Measurements from ENCODE around the gene DIP2B.

The DIP2B gene

GRCh38 chr12:50606675-50607375 lies 102.0 kb downstream of the DIP2B start:
- Histone ChIP-seq H3K4me1 (ENCODE audit: control insufficient read depth, low read depth, low read length) (no peaks in the 10 kb centered on the region), H3K4me3 (ENCODE audit: low read length) (no peak overlapping the region), H3K9ac (ENCODE audit: low read length) (no peak overlapping the region), H3K27ac (ENCODE audit: low read length) (no peak overlapping the region), H3K36me3 (ENCODE audit: control insufficient read depth, low read depth, low read length) (no peaks in the 10 kb centered on the region), H3K27me3 (ENCODE audit: control insufficient read depth, insufficient read depth, low read length) (no peaks in the 10 kb centered on the region), H3K9me3 (ENCODE audit: control insufficient read depth, low read depth, low read length) (no peaks in the 10 kb centered on the region)

DNA sequence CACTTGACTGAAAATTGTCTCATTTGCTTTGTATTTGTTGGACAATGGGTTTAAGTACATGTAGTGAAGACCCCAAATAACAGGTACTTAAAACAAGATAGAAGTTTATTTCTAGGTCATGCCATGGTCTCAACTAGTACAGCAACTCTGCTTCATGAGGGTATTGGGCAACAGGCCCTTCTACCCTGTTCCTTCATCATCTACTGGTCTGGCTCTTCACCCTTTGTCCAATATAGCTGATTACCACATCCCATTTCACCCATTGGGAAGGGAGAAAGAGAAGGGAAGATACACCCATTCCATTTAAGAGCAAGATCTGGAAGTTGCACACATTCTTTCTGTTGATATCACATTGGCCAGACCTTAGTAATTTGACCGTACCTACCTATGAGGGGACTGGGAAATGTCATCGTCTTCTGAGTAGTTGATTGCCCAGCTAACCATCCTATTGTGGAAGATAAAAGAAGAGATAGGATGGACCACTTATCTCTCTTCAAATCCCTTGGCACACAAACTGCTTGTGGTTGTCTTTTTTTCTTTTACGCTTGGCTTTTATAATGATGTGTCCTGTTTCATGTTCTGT lies 104.6 kb downstream of the DIP2B start:
- no peak overlapping the region for H3K27ac ChIP-seq (ENCODE audit: low read length)
- no peaks in the 10 kb centered on the region for H3K27me3 ChIP-seq (ENCODE audit: control insufficient read depth, insufficient read depth, low read length)
- H3K4me3 ChIP-seq (ENCODE audit: low read length), result no peak overlapping the region
- H3K36me3 ChIP-seq (ENCODE audit: control insufficient read depth, low read depth, low read length), result no peaks in the 10 kb centered on the region
- H3K9ac ChIP-seq (ENCODE audit: low read length), result no peak overlapping the region
- peaks cover 18% of the 10 kb centered on the region for H3K4me1 ChIP-seq (ENCODE audit: control insufficient read depth, low read depth, low read length)
- no peaks in the 10 kb centered on the region for H3K9me3 ChIP-seq (ENCODE audit: control insufficient read depth, low read depth, low read length)

DNA sequence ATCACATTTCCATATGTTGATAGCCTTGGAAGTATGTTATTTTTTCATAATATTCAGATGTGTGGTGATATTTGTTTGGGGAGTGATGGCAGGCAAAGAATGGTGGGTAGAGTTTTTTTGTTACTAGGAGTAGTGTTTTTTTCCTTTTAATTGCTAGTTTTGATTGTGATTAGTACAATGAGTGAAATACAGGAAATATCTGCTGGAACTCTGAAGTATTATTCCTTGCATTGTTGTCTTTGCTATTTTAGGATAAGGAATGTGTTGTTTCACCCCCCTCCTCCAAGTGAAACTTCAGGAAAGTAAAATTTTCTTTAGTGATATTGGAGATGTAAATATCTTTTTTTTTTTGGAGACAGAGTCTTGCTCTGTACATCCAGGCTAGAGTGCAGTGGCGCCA lies 105.4 kb downstream of the DIP2B start:
- Histone ChIP-seq H3K4me1 (ENCODE audit: control insufficient read depth, low read depth, low read length) (peaks cover 26% of the 10 kb centered on the region), H3K27ac (ENCODE audit: low read length) (no peak overlapping the region), H3K27me3 (ENCODE audit: control insufficient read depth, insufficient read depth, low read length) (no peaks in the 10 kb centered on the region), H3K9ac (ENCODE audit: low read length) (no peak overlapping the region), H3K4me3 (ENCODE audit: low read length) (no peak overlapping the region), H3K9me3 (ENCODE audit: control insufficient read depth, low read depth, low read length) (no peaks in the 10 kb centered on the region), H3K36me3 (ENCODE audit: control insufficient read depth, low read depth, low read length) (no peaks in the 10 kb centered on the region)

GRCh38 chr12:50611021-50611744 lies 106.4 kb downstream of the DIP2B start:
- Histone ChIP-seq H3K9ac (ENCODE audit: low read length) (no peak overlapping the region), H3K27me3 (ENCODE audit: control insufficient read depth, insufficient read depth, low read length) (no peaks in the 10 kb centered on the region), H3K27ac (ENCODE audit: low read length) (no peak overlapping the region), H3K4me1 (ENCODE audit: control insufficient read depth, low read depth, low read length) (peaks cover 35% of the 10 kb centered on the region), H3K36me3 (ENCODE audit: control insufficient read depth, low read depth, low read length) (no peaks in the 10 kb centered on the region), H3K9me3 (ENCODE audit: control insufficient read depth, low read depth, low read length) (no peaks in the 10 kb centered on the region), H3K4me3 (ENCODE audit: low read length) (no peak overlapping the region)

- Histone ChIP-seq H3K4me1 (ENCODE audit: control insufficient read depth, low read depth, low read length) (peaks cover 35% of the 10 kb centered on the region), H3K36me3 (ENCODE audit: control insufficient read depth, low read depth, low read length) (no peaks in the 10 kb centered on the region), H3K27me3 (ENCODE audit: control insufficient read depth, insufficient read depth, low read length) (no peaks in the 10 kb centered on the region), H3K27ac (ENCODE audit: low read length) (no peak overlapping the region), H3K9me3 (ENCODE audit: control insufficient read depth, low read depth, low read length) (no peaks in the 10 kb centered on the region), H3K9ac (ENCODE audit: low read length) (no peak overlapping the region), H3K4me3 (ENCODE audit: low read length) (no peak overlapping the region)
Observed at GRCh38 chr12:50612882-50613281, 108.1 kb downstream of the DIP2B start.

- Histone ChIP-seq H3K9ac (ENCODE audit: low read length) (no peak overlapping the region), H3K27me3 (ENCODE audit: control insufficient read depth, insufficient read depth, low read length) (no peaks in the 10 kb centered on the region), H3K9me3 (ENCODE audit: control insufficient read depth, low read depth, low read length) (no peaks in the 10 kb centered on the region), H3K36me3 (ENCODE audit: control insufficient read depth, low read depth, low read length) (no peaks in the 10 kb centered on the region), H3K4me1 (ENCODE audit: control insufficient read depth, low read depth, low read length) (peaks cover 35% of the 10 kb centered on the region), H3K4me3 (ENCODE audit: low read length) (no peak overlapping the region), H3K27ac (ENCODE audit: low read length) (no peak overlapping the region)
Observed at GRCh38 chr12:50613463-50613862, 108.7 kb downstream of the DIP2B start.

DNA sequence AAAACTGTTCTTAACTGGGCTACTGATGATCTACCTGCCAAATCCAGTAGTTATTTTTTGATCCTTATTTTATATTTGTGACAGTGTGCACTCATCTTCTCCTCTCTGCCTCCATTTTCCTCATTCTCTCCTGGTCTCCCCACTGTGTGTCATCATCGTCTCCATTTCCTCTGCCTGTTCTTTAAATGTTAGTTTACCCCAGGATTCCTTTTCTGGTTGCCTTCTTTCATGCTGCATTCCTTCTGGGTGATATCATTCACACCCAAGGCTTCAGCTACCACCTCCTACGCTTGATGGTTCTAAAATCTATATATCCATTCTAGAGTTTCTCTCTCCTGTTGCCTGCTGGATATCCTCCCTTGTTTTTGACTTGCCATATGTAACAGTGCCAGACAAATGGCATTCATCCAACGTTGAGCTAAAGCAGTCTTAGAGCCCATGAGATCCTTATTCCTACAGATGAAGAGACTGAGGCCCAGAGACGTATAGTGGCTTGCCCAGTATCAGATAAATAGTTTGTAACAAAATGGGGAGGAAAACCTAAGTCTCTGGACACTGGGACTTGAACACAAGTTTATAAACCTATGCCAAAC lies 109.5 kb downstream of the DIP2B start:
- Histone ChIP-seq H3K9me3 (ENCODE audit: control insufficient read depth, low read depth, low read length) (no peaks in the 10 kb centered on the region), H3K36me3 (ENCODE audit: control insufficient read depth, low read depth, low read length) (no peaks in the 10 kb centered on the region), H3K27ac (ENCODE audit: low read length) (no peak overlapping the region), H3K4me1 (ENCODE audit: control insufficient read depth, low read depth, low read length) (peaks cover 35% of the 10 kb centered on the region), H3K4me3 (ENCODE audit: low read length) (no peak overlapping the region), H3K27me3 (ENCODE audit: control insufficient read depth, insufficient read depth, low read length) (no peaks in the 10 kb centered on the region), H3K9ac (ENCODE audit: low read length) (peak overlapping the region; percentile 4)

DNA sequence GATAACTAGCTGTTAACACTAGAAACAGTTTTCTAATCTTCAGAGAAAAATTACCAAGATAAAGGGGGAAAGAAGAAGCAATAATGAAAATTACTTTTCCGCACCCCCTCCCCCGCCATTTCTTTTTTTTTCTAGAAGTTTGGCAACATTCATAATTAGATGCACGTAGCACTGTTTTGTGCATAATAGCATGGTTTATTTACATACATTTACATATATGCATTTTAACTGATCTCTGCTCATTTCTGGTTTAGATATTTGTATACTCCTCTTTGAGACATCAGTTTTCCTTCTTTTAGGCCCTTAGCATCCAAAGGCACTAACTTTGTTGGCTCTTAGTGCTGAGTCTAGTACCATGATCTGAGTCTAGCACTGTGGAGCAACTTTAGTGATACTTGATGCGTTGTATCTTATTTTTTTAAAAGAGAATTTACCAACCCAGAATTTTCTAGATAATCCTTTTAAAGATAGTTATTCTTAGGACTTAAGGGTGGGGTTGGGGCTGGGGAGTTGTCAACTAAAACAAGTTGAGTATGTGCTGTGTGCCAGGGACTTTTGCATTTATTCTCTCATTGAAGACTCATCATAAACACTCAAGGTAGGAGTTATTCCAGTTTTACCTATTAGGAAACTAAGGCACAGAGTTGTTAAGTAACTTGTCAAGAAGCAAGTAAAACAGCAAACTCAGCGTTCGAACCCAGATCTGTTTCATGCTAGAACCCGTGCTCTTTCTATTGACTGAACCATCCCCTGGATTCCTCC lies 110.5 kb downstream of the DIP2B start:
- no peaks in the 10 kb centered on the region for H3K27me3 ChIP-seq (ENCODE audit: control insufficient read depth, insufficient read depth, low read length)
- H3K27ac ChIP-seq (ENCODE audit: low read length), result no peak overlapping the region
- no peaks in the 10 kb centered on the region for H3K36me3 ChIP-seq (ENCODE audit: control insufficient read depth, low read depth, low read length)
- H3K9ac ChIP-seq (ENCODE audit: low read length), result no peak overlapping the region
- H3K4me1 ChIP-seq (ENCODE audit: control insufficient read depth, low read depth, low read length), result peaks cover 40% of the 10 kb centered on the region
- H3K9me3 ChIP-seq (ENCODE audit: control insufficient read depth, low read depth, low read length), result no peaks in the 10 kb centered on the region
- no peak overlapping the region for H3K4me3 ChIP-seq (ENCODE audit: low read length)

DNA sequence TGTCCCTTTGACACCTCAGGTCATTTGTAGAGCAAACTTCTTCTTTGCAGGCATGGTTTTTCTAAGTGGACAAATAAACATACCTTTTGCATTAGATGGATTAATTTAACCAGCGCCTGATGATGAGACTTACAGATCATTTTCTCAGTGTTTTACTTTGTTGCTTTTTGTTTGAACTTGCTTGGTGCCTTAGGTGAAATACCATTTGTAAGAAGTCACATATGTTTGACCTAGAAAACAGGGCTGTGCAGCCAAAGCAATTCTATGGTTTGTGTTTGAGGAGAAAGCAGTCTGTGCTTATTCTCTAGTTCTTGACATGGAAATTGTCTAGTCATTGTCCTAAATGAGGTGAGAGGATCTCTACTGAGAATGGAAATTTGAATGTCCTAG lies 111.1 kb downstream of the DIP2B start:
- H3K36me3 ChIP-seq (ENCODE audit: control insufficient read depth, low read depth, low read length), result no peaks in the 10 kb centered on the region
- no peaks in the 10 kb centered on the region for H3K27me3 ChIP-seq (ENCODE audit: control insufficient read depth, insufficient read depth, low read length)
- H3K9me3 ChIP-seq (ENCODE audit: control insufficient read depth, low read depth, low read length), result no peaks in the 10 kb centered on the region
- peak overlapping the region; percentile 7 for H3K27ac ChIP-seq (ENCODE audit: low read length)
- H3K9ac ChIP-seq (ENCODE audit: low read length), result no peak overlapping the region
- H3K4me1 ChIP-seq (ENCODE audit: control insufficient read depth, low read depth, low read length), result peaks cover 46% of the 10 kb centered on the region
- no peak overlapping the region for H3K4me3 ChIP-seq (ENCODE audit: low read length)

- Histone ChIP-seq H3K27ac (ENCODE audit: low read length) (no peak overlapping the region), H3K4me1 (ENCODE audit: control insufficient read depth, low read depth, low read length) (peaks cover 58% of the 10 kb centered on the region), H3K4me3 (ENCODE audit: low read length) (no peak overlapping the region), H3K9ac (ENCODE audit: low read length) (no peak overlapping the region), H3K27me3 (ENCODE audit: control insufficient read depth, insufficient read depth, low read length) (no peaks in the 10 kb centered on the region), H3K36me3 (ENCODE audit: control insufficient read depth, low read depth, low read length) (no peaks in the 10 kb centered on the region), H3K9me3 (ENCODE audit: control insufficient read depth, low read depth, low read length) (no peaks in the 10 kb centered on the region)
Observed at GRCh38 chr12:50617657-50618056, 112.9 kb downstream of the DIP2B start.
